Measurements from ENCODE around the gene SMC1B. TPM values are rescaled to one million over a fixed set of nuclear protein-coding genes. Genes with fewer than 3 reads are reported as not detected.
"Not testable (repeated sequence)": the region's sequence is repeated elsewhere in the genome, so short reads cannot be mapped to it uniquely, and the experiment has no call there.

SMC1B gene
- total RNA-seq, 2 donors from 2014 or later, result not detected

GRCh38 chr22:45450101-45450785 lies 36.8 kb upstream of the SMC1B start:
- no peak overlapping the region for H3K4me3 ChIP-seq
- no peaks in the 10 kb centered on the region for H3K4me1 ChIP-seq
- no peaks in the 10 kb centered on the region for H3K9me3 ChIP-seq
- H3K27me3 ChIP-seq, result no peaks in the 10 kb centered on the region
- 79 to 83% methylated on average over 16 of the region's 16 CpGs for WGBS, 2 donors
- no peak overlapping the region for H3K27ac ChIP-seq
- no peaks in the 10 kb centered on the region for H3K36me3 ChIP-seq (replicated peaks in 1 of 2; ENCODE audit: insufficient read depth in 1 of 2, low read depth in 2 of 2)
- DNase-seq (no peak), ATAC-seq (no peak)
- intact Hi-C loops (cut with DNase I), result no loop called here
- no peak for TF ChIP-seq POLR2A (IDR thresholded peaks at IDR 0.05)
- TF ChIP-seq, protein P1, sequence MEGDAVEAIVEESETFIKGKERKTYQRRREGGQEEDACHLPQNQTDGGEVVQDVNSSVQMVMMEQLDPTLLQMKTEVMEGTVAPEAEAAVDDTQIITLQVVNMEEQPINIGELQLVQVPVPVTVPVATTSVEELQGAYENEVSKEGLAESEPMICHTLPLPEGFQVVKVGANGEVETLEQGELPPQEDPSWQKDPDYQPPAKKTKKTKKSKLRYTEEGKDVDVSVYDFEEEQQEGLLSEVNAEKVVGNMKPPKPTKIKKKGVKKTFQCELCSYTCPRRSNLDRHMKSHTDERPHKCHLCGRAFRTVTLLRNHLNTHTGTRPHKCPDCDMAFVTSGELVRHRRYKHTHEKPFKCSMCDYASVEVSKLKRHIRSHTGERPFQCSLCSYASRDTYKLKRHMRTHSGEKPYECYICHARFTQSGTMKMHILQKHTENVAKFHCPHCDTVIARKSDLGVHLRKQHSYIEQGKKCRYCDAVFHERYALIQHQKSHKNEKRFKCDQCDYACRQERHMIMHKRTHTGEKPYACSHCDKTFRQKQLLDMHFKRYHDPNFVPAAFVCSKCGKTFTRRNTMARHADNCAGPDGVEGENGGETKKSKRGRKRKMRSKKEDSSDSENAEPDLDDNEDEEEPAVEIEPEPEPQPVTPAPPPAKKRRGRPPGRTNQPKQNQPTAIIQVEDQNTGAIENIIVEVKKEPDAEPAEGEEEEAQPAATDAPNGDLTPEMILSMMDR (IDR thresholded peaks at IDR 0.05), result no peak

GRCh38 chr22:45449442-45449841 lies 36.0 kb upstream of the SMC1B start:
- H3K36me3 ChIP-seq (replicated peaks in 1 of 2; ENCODE audit: insufficient read depth in 1 of 2, low read depth in 2 of 2); intact Hi-C loops (cut with DNase I); H3K27me3 ChIP-seq; H3K27ac ChIP-seq; ATAC-seq; DNase-seq; H3K4me1 ChIP-seq; H3K9me3 ChIP-seq; H3K4me3 ChIP-seq: not testable (repeated sequence)
- 85 to 91% methylated on average over 5 of the region's 5 CpGs for WGBS, 2 donors

DNA sequence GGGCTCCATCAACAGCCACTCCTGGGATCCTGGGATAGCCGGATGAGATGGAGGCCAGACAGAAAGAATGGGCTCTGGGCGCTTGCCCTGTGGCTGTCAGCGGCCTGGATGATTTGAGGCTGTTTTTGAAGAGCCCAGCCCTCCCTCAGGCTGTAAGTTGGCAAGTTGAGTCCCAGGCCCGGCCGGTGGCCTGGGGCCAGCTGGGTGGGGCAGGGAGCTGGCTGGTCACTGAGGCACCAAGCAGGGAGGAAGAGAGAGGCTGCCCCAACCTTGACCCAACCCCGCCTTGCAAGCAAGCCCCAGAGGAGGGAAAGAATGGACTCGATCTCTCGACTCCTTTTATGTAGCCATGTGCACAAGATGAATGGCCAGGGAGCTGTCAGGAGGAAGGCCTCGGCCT lies 35.0 kb upstream of the SMC1B start:
- H3K9me3 ChIP-seq, result no peaks in the 10 kb centered on the region
- H3K4me1 ChIP-seq, result no peaks in the 10 kb centered on the region
- no peak overlapping the region for H3K27ac ChIP-seq
- no peak for TF ChIP-seq POLR2A (IDR thresholded peaks at IDR 0.05)
- TF ChIP-seq, protein P1 (IDR thresholded peaks at IDR 0.05), result no peak
- ATAC-seq (no peak), DNase-seq (no peak)
- intact Hi-C loops (cut with DNase I), result no loop called here
- no peaks in the 10 kb centered on the region for H3K36me3 ChIP-seq (replicated peaks in 1 of 2; ENCODE audit: insufficient read depth in 1 of 2, low read depth in 2 of 2)
- H3K27me3 ChIP-seq, result no peaks in the 10 kb centered on the region
- WGBS, 2 donors, result 71 to 78% methylated on average over 4 to 9 of the region's 9 CpGs
- H3K4me3 ChIP-seq, result no peak overlapping the region

- H3K4me1 ChIP-seq; H3K27ac ChIP-seq; DNase-seq; H3K9me3 ChIP-seq; intact Hi-C loops (cut with DNase I); ATAC-seq; H3K4me3 ChIP-seq; H3K36me3 ChIP-seq (replicated peaks in 1 of 2; ENCODE audit: insufficient read depth in 1 of 2, low read depth in 2 of 2); H3K27me3 ChIP-seq: not testable (repeated sequence)
- 81 to 83% methylated on average over 4 of the region's 4 CpGs for WGBS, 2 donors
These were observed 34.2 kb upstream of the SMC1B start for GRCh38 chr22:45447596-45447995.

DNA sequence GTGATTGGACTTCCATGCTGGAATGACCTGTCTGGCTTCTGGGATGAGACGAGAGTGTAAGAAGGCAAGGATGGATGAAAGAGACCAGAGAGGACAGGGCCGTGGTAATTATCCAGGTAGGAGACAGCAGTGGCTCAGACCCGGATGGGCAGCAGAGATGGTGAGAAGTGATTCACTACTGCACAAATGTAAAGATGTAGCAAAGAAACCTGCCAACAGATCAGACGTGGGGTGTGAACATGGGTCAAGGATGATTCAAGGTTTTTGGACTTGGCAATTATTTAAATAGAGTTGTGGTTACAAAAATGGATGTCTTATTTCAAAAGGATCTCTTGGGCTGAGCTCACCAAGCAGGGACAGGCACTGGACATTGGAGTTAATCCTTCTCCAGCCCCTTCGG lies 32.8 kb upstream of the SMC1B start:
- WGBS, 2 donors, result 56 to 60% methylated on average over 5 of the region's 5 CpGs
- H3K36me3 ChIP-seq (replicated peaks in 1 of 2; ENCODE audit: insufficient read depth in 1 of 2, low read depth in 2 of 2), result no peaks in the 10 kb centered on the region
- TF ChIP-seq, protein P1 (IDR thresholded peaks at IDR 0.05), result no peak
- no peak for TF ChIP-seq POLR2A (IDR thresholded peaks at IDR 0.05)
- H3K27ac ChIP-seq, result no peak overlapping the region
- no peaks in the 10 kb centered on the region for H3K27me3 ChIP-seq
- H3K9me3 ChIP-seq, result no peaks in the 10 kb centered on the region
- no peak overlapping the region for H3K4me3 ChIP-seq
- intact Hi-C loops (cut with DNase I), result no loop called here
- DNase-seq (no peak), ATAC-seq (no peak)
- peaks cover 2% of the 10 kb centered on the region for H3K4me1 ChIP-seq
